D721Med (cell line): ENCODE results near the gene NAP1L4.

Experiments
- DNase-seq: peaks from one replicate; pipeline ENCODE4 v3.0.0; 2011; ENCODE audit warnings: low spot score; ENCODE audit not compliant: insufficient read length
- FAIRE-seq: peaks from 2 replicates; lab custom pipeline; 2011; peaks lifted over from hg19 to GRCh38; lab: Jason Lieb, UNC
- CTCF ChIP-seq: IDR thresholded peaks from 2 replicates; pipeline ENCODE4 v1.5.1; 2012; ENCODE audit warnings: mild to moderate bottlenecking, control low read depth; ENCODE audit not compliant: insufficient read depth; ENCODE audit errors: missing control alignments

NAP1L4 gene

GRCh38 chr11:2916114-2916891 is 75.8 kb downstream of the NAP1L4 start:
- FAIRE-seq (no peak), DNase-seq (no peak)
- TF ChIP-seq CTCF: no peak

DNA sequence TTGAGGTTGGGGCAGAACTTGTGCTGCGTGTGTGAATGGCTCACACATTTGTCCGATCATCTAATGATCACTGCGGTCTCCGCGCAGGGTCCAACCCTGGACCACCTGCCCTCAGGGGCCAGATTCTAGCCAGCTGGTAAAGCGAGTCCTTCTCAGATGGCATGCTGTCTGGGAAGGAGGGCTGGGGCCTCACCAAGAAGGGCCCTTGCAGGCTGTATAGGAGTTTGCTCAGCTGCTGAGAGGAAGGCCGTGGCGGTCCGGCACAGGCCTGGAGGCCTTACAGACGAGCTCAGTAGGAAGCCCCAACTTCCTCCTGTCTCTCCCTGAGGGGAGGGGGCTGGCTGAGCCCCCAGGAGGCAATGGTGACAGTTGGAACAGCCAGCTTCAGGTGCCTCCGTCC is 76.7 kb downstream of the NAP1L4 start:
- DNase-seq (no peak), FAIRE-seq (no peak)
- TF ChIP-seq CTCF: no peak

GRCh38 chr11:2914455-2915195 is 77.5 kb downstream of the NAP1L4 start:
- DNase-seq: no peak
- no peak for TF ChIP-seq CTCF

GRCh38 chr11:2913776-2914175 is 78.4 kb downstream of the NAP1L4 start:
- FAIRE-seq (no peak), DNase-seq (no peak)
- TF ChIP-seq CTCF: no peak

More at GRCh38 chr11:2914455-2915195, 77.5 kb downstream of the NAP1L4 start:
- FAIRE-seq: no peak

GRCh38 chr11:2913019-2913431 is 79.1 kb downstream of the NAP1L4 start:
- no peak for TF ChIP-seq CTCF
- no peak for DNase-seq
- no peak for FAIRE-seq

DNA sequence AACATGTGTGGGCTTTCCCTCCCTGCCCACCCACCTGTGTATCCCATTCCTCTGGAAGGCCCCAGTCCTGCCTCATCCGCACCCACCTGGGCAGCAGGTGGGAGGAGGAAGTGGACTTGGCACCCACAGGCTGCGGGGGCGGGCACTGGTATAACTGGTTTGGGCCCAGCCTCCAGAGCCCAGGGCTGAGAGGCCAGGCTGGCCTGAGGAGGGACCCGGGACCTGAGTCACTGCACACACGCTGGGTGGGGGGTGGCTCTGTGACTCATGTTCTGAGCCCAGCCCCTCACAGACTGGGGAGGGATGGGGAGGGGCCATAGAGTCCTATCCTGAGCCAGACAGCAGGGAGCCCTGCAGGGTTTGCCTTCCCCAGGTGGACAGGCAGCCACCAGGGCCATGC is 79.6 kb downstream of the NAP1L4 start:
- no peak for TF ChIP-seq CTCF
- no peak for DNase-seq
- no peak for FAIRE-seq
